GM19468 (cell line): Measurements from ENCODE around the gene HOXD3.

Source experiments
- ATAC-seq: cut with Tn5 transposase; IDR thresholded peaks from one replicate; pipeline ENCODE4 v1.9.1; 2021; ENCODE audit warnings: mild to moderate bottlenecking, moderate library complexity, moderate number of reproducible peaks; ENCODE audit not compliant: unreplicated experiment; ENCODE audit errors: extremely low read depth

Gene HOXD3

DNA sequence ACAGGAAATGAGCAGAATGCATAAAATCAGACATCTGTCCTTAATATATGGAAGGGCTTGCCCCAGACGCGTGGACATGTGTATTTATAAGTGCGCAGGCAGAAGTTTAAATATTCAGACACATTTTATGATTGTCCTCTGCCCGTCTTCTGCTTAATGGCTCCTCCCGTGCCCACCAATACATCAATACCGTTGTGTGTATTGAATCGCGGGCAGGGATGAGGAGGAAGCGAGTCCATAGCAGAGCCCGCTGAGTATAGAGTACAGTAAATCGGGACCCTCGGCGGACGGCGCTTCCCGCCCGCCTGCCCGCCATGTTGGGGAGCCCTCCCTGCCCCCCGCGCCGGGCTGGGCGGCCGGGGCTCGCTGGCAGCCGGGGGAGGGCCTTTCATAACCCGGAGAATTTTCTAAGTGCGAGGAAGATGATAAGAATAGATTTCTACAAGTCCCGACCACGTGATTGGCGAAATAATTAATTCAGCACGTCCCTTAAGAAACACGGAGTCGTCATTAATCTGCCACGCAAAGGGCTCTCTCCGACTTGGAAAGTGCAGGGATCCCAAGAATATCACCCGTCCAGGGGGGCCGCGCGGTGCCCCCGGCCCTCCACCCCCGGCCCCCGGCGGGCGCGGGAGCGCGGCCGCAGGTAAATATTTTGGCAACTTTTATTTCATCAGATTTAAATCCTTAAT lies at the start of gene HOXD3:
Gene HOXD3, plus strand, starts transcription at position 501 of the 692 bp plus-strand sequence. CDS start 11,808 bp downstream, outside the sequence.
- no peak for ATAC-seq

GRCh38 chr2:176107731-176108181 lies 49.4 kb upstream of the HOXD3 start:
- ATAC-seq, result no peak

DNA sequence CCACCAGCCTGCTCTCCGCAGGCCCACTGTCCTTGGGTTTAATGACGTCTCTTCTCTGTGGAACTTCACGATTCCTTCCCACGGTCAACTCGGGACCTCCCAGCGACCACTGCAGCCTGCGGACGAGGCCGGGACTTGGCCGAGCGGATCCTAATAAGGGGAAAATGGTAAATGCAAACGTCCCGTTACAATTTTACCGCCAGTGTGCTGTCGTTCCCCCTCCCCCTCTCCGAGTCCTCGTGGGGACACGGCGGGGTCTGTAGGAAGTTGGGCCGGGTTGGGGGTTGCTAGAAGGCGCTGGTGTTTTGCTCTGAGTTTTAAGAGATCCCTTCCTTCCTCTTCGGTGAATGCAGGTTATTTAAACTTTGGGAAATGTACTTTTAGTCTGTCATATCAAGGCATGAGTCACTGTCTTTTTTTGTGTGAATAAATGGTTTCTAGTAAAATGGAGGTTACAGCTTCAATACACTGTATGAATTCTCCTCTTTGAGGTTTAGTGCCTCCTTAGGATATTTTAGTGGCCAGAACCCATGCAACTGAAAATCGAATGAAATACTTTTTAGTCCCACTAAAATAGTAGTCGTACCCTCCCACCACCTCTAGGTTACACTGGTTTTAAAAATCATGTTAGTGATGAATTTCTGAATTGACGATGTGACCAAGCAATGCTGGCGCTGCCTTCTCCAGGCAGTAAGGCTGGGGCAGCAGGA lies 47.8 kb upstream of the HOXD3 start:
- ATAC-seq, result no peak

DNA sequence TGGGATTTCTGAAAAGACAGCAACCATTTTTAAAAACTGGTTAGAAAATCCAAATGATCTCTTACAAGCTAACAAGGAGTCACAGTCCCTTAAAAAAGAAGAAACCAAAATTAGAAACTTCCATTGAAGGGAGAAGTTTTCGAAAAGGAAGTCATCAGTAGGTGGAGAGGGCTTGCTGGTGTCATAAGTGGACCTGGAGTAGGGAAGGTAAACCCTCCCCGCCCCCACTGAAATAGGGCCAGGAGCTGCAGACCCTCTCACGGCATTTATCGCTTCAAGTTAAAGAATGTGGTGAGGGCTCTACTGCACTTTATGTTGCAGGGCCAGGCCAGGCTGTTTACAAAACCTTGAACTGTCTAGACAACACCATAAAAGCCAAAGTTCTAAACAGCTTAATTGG lies 47.2 kb upstream of the HOXD3 start:
- no peak for ATAC-seq

GRCh38 chr2:176110415-176111308 lies 46.4 kb upstream of the HOXD3 start:
- ATAC-seq, result no peak

GRCh38 chr2:176111309-176111663 lies 45.8 kb upstream of the HOXD3 start:
- ATAC-seq, result no peak

GRCh38 chr2:176111846-176112374 lies 45.2 kb upstream of the HOXD3 start:
- ATAC-seq, result no peak

GRCh38 chr2:176112375-176113302 lies 44.5 kb upstream of the HOXD3 start:
- no peak for ATAC-seq

- no peak for ATAC-seq
Observed at GRCh38 chr2:176114120-176114929, 42.8 kb upstream of the HOXD3 start.

- ATAC-seq, result no peak
Observed at GRCh38 chr2:176114930-176115625, 42.0 kb upstream of the HOXD3 start.

GRCh38 chr2:176115883-176116813 lies 41.0 kb upstream of the HOXD3 start, which contains the start of gene HOXD10:
Gene HOXD10 (plus strand): TSS chr2:176116778. CDS start chr2:176116834, 56 bp downstream.
- ATAC-seq, result no peak

DNA sequence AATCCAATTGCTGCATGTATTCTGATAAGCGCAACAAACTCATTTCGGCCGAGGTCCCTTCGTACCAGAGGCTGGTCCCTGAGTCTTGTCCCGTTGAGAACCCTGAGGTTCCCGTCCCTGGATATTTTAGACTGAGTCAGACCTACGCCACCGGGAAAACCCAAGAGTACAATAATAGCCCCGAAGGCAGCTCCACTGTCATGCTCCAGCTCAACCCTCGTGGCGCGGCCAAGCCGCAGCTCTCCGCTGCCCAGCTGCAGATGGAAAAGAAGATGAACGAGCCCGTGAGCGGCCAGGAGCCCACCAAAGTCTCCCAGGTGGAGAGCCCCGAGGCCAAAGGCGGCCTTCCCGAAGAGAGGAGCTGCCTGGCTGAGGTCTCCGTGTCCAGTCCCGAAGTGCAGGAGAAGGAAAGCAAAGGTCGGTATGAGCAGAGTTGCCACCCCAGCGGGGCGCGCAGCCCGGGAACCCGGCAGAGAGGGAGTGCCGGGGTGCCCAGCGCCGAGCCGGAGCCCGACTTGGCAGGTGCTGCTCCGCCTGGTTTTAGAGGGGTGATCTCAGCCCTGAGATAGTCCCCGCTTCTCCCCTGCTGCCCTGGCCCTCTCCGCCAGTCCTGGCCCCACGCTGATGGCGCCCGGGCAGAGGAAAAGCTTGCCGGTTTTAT lies 39.8 kb upstream of the HOXD3 start:
- no peak for ATAC-seq

DNA sequence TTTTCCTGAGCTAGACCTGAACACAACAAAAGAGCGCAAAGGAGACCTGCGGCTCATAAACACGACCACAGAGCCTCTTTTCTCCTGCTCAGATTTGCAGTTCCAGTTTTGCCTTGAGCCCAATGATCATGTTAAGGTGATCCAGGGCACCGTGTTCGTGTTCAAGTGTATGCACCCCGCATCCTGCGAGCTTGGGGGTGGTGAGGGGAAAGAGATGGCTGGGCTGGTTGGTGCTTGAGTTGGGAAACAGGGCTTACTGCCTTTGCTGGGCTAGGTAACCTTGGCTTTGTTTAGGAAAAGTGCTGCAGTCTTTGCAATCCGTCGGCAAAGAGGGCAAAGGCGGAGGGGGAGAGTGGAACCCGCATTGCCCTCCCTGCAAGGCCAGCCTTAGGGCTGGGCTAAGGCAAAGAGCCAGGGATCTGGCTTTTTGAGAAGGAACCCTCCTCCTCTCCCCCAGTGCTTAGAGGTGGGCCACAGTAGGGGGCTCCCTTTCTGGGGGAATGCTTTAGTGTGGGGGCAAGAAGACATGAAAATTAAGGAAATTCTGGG lies 39.2 kb upstream of the HOXD3 start:
- no peak for ATAC-seq

DNA sequence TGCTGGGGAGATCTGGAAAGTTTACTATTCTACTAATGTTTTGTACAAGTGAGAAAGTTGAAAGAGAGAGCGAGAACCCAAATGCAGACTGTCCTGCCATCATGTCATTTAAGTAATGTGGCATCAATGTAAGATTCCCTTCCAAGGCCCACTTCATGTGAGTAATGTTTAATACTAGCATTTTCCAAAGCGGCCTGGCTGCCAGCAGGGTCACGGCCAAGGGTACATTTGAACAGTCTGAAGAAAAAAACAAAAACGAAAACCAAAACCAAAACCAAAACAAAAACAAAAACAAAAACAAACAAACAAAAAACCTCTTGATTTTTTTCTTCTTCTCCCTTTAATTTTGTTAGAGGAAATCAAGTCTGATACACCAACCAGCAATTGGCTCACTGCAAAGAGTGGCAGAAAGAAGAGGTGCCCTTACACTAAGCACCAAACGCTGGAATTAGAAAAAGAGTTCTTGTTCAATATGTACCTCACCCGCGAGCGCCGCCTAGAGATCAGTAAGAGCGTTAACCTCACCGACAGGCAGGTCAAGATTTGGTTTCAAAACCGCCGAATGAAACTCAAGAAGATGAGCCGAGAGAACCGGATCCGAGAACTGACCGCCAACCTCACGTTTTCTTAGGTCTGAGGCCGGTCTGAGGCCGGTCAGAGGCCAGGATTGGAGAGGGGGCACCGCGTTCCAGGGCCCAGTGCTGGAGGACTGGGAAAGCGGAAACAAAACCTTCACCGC lies 38.3 kb upstream of the HOXD3 start:
- no peak for ATAC-seq

GRCh38 chr2:176120364-176121189 lies 36.5 kb upstream of the HOXD3 start:
- ATAC-seq, result no peak
